GM23338 (cell line): ENCODE data around the gene FAM81A.

Source experiments
- CREB1 ChIP-seq: fragments of 250-450 bp; sonication (Bioruptor Pico); IDR thresholded peaks from 2 replicates; pipeline ENCODE4 v1.5.0; 2020; ENCODE audit warnings: low read depth, mild to moderate bottlenecking, moderate library complexity
- EZH2 ChIP-seq: fragments of 200-600 bp; sonication (generic); IDR thresholded peaks from one replicate; pipeline ENCODE4 v1.8.0; 2017; ENCODE audit warnings: antibody characterized with exemption, mild to moderate bottlenecking, low read depth; ENCODE audit not compliant: unreplicated experiment
- EZH2phosphoT487 ChIP-seq: fragments of 200-600 bp; sonication (generic); IDR thresholded peaks from one replicate; pipeline ENCODE4 v1.8.1; 2018; ENCODE audit warnings: antibody characterized with exemption; ENCODE audit not compliant: unreplicated experiment
- JUNB ChIP-seq: IDR thresholded peaks from one replicate; pipeline ENCODE4 v1.6.1; 2016; ENCODE audit warnings: antibody characterized with exemption; ENCODE audit not compliant: unreplicated experiment
- NANOG ChIP-seq: IDR thresholded peaks from 2 replicates; pipeline ENCODE4 v1.6.1; 2016; ENCODE audit warnings: antibody characterized with exemption, borderline replicate concordance
- POLR2AphosphoS5 ChIP-seq: IDR thresholded peaks from 2 replicates; pipeline ENCODE4 v1.6.1; 2016; ENCODE audit warnings: antibody characterized with exemption, low read depth
- STAT1 ChIP-seq: IDR thresholded peaks from one replicate; pipeline ENCODE4 v1.6.1; 2016; ENCODE audit warnings: antibody characterized with exemption; ENCODE audit not compliant: unreplicated experiment
- ZNF114 ChIP-seq: fragments of 250-450 bp; sonication (Bioruptor Pico); IDR thresholded peaks from 2 replicates; pipeline ENCODE4 v1.5.0; 2020; ENCODE audit warnings: mild to moderate bottlenecking, moderate library complexity
- ZNF331 ChIP-seq: fragments of 250-450 bp; sonication (Bioruptor Pico); IDR thresholded peaks from 2 replicates; pipeline ENCODE4 v1.5.0; 2020; ENCODE audit warnings: low read depth, mild to moderate bottlenecking, moderate library complexity
- TF ChIP-seq, protein P1 (sequence below), 2 experiments: fragments of 200-600 bp in 1 of 2; sonication (generic) in 1 of 2; conservative IDR thresholded peaks; 2 replicates each; pipeline versions ENCODE4 v1.5.1 to v1.6.1; 2016 to 2017; ENCODE audit warnings: antibody characterized with exemption in 2 of 2, low read depth in 2 of 2, mild to moderate bottlenecking in 2 of 2, moderate library complexity in 1 of 2
- TF ChIP-seq, protein P2 (sequence below): IDR thresholded peaks from 2 replicates; pipeline ENCODE4 v1.6.1; 2016; ENCODE audit warnings: antibody characterized with exemption
- TF ChIP-seq, protein P3 (sequence below): IDR thresholded peaks from one replicate; pipeline ENCODE4 v1.6.1; 2018; ENCODE audit warnings: antibody characterized with exemption; ENCODE audit not compliant: unreplicated experiment
- TF ChIP-seq, protein P4 (sequence below): fragments of 250-450 bp; sonication (Bioruptor Pico); IDR thresholded peaks from 2 replicates; pipeline ENCODE4 v1.5.0; 2020; ENCODE audit warnings: mild to moderate bottlenecking, moderate library complexity

DNA sequence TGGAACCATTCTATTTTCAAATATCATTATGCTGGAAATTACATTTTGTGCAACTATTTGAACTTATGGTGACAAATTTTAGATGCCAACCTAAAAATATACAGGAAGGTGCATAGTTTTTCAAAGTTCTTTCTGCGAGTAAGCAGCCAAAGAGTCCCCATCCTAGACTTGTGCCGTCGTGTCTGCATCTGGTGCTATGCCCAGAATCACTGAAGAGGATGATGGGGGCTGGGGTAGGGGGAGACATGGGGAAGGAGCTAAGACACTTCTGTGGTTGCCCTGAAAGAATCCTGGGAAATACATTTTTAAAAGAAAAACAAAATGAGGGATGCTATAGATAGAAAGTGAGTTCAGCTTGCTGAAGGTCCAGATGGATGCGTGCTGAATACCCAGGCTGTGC is 21.2 kb upstream of the FAM81A start:
- TF ChIP-seq, protein P1, sequence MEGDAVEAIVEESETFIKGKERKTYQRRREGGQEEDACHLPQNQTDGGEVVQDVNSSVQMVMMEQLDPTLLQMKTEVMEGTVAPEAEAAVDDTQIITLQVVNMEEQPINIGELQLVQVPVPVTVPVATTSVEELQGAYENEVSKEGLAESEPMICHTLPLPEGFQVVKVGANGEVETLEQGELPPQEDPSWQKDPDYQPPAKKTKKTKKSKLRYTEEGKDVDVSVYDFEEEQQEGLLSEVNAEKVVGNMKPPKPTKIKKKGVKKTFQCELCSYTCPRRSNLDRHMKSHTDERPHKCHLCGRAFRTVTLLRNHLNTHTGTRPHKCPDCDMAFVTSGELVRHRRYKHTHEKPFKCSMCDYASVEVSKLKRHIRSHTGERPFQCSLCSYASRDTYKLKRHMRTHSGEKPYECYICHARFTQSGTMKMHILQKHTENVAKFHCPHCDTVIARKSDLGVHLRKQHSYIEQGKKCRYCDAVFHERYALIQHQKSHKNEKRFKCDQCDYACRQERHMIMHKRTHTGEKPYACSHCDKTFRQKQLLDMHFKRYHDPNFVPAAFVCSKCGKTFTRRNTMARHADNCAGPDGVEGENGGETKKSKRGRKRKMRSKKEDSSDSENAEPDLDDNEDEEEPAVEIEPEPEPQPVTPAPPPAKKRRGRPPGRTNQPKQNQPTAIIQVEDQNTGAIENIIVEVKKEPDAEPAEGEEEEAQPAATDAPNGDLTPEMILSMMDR (conservative IDR thresholded peaks at IDR 0.05; ENCODE audit: low read depth in 2 of 2), result no peak
- TF ChIP-seq EZH2phosphoT487, result no peak
- no peak for TF ChIP-seq JUNB
- TF ChIP-seq CREB1, result no peak
- no peak for TF ChIP-seq EZH2
- TF ChIP-seq POLR2AphosphoS5, result no peak
- TF ChIP-seq, protein P2, sequence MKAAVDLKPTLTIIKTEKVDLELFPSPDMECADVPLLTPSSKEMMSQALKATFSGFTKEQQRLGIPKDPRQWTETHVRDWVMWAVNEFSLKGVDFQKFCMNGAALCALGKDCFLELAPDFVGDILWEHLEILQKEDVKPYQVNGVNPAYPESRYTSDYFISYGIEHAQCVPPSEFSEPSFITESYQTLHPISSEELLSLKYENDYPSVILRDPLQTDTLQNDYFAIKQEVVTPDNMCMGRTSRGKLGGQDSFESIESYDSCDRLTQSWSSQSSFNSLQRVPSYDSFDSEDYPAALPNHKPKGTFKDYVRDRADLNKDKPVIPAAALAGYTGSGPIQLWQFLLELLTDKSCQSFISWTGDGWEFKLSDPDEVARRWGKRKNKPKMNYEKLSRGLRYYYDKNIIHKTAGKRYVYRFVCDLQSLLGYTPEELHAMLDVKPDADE, result no peak
- TF ChIP-seq, protein P3, sequence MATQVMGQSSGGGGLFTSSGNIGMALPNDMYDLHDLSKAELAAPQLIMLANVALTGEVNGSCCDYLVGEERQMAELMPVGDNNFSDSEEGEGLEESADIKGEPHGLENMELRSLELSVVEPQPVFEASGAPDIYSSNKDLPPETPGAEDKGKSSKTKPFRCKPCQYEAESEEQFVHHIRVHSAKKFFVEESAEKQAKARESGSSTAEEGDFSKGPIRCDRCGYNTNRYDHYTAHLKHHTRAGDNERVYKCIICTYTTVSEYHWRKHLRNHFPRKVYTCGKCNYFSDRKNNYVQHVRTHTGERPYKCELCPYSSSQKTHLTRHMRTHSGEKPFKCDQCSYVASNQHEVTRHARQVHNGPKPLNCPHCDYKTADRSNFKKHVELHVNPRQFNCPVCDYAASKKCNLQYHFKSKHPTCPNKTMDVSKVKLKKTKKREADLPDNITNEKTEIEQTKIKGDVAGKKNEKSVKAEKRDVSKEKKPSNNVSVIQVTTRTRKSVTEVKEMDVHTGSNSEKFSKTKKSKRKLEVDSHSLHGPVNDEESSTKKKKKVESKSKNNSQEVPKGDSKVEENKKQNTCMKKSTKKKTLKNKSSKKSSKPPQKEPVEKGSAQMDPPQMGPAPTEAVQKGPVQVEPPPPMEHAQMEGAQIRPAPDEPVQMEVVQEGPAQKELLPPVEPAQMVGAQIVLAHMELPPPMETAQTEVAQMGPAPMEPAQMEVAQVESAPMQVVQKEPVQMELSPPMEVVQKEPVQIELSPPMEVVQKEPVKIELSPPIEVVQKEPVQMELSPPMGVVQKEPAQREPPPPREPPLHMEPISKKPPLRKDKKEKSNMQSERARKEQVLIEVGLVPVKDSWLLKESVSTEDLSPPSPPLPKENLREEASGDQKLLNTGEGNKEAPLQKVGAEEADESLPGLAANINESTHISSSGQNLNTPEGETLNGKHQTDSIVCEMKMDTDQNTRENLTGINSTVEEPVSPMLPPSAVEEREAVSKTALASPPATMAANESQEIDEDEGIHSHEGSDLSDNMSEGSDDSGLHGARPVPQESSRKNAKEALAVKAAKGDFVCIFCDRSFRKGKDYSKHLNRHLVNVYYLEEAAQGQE, result no peak
- TF ChIP-seq NANOG, result no peak
- TF ChIP-seq, protein P4, sequence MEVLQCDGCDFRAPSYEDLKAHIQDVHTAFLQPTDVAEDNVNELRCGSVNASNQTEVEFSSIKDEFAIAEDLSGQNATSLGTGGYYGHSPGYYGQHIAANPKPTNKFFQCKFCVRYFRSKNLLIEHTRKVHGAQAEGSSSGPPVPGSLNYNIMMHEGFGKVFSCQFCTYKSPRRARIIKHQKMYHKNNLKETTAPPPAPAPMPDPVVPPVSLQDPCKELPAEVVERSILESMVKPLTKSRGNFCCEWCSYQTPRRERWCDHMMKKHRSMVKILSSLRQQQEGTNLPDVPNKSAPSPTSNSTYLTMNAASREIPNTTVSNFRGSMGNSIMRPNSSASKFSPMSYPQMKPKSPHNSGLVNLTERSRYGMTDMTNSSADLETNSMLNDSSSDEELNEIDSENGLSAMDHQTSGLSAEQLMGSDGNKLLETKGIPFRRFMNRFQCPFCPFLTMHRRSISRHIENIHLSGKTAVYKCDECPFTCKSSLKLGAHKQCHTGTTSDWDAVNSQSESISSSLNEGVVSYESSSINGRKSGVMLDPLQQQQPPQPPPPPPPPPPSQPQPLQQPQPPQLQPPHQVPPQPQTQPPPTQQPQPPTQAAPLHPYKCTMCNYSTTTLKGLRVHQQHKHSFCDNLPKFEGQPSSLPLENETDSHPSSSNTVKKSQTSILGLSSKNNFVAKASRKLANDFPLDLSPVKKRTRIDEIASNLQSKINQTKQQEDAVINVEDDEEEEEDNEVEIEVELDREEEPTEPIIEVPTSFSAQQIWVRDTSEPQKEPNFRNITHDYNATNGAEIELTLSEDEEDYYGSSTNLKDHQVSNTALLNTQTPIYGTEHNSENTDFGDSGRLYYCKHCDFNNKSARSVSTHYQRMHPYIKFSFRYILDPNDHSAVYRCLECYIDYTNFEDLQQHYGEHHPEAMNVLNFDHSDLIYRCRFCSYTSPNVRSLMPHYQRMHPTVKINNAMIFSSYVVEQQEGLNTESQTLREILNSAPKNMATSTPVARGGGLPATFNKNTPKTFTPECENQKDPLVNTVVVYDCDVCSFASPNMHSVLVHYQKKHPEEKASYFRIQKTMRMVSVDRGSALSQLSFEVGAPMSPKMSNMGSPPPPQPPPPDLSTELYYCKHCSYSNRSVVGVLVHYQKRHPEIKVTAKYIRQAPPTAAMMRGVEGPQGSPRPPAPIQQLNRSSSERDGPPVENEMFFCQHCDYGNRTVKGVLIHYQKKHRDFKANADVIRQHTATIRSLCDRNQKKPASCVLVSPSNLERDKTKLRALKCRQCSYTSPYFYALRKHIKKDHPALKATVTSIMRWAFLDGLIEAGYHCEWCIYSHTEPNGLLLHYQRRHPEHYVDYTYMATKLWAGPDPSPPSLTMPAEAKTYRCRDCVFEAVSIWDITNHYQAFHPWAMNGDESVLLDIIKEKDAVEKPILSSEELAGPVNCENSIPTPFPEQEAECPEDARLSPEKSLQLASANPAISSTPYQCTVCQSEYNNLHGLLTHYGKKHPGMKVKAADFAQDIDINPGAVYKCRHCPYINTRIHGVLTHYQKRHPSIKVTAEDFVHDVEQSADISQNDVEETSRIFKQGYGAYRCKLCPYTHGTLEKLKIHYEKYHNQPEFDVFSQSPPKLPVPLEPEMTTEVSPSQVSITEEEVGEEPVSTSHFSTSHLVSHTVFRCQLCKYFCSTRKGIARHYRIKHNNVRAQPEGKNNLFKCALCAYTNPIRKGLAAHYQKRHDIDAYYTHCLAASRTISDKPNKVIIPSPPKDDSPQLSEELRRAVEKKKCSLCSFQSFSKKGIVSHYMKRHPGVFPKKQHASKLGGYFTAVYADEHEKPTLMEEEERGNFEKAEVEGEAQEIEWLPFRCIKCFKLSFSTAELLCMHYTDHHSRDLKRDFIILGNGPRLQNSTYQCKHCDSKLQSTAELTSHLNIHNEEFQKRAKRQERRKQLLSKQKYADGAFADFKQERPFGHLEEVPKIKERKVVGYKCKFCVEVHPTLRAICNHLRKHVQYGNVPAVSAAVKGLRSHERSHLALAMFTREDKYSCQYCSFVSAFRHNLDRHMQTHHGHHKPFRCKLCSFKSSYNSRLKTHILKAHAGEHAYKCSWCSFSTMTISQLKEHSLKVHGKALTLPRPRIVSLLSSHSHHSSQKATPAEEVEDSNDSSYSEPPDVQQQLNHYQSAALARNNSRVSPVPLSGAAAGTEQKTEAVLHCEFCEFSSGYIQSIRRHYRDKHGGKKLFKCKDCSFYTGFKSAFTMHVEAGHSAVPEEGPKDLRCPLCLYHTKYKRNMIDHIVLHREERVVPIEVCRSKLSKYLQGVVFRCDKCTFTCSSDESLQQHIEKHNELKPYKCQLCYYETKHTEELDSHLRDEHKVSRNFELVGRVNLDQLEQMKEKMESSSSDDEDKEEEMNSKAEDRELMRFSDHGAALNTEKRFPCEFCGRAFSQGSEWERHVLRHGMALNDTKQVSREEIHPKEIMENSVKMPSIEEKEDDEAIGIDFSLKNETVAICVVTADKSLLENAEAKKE (CRISPR knock-in tag), result no peak
- TF ChIP-seq STAT1, result no peak
- TF ChIP-seq ZNF331 (CRISPR knock-in tag), result no peak
- TF ChIP-seq ZNF114 (CRISPR knock-in tag), result no peak
